ENCODE results near the gene SIN3A.
"Not testable (repeated sequence)": the region's sequence is repeated elsewhere in the genome, so short reads cannot be mapped to it uniquely, and the experiment has no call there.

The SIN3A gene

GRCh38 chr15:75357976-75358673 is 93.4 kb downstream of the SIN3A start:
- no peak for DNase-seq (ENCODE audit: low read depth in 2 of 2)

GRCh38 chr15:75356517-75356916 is 95.0 kb downstream of the SIN3A start:
- no peak for DNase-seq (ENCODE audit: low read depth in 2 of 2)

- no peak for DNase-seq (ENCODE audit: low read depth in 2 of 2)
These were observed 95.5 kb downstream of the SIN3A start for GRCh38 chr15:75356006-75356405.

- DNase-seq (ENCODE audit: low read depth in 2 of 2), result no peak
These were observed 96.1 kb downstream of the SIN3A start for GRCh38 chr15:75355369-75355768.

- no peak for DNase-seq (ENCODE audit: low read depth in 2 of 2)
These were observed 97.0 kb downstream of the SIN3A start for GRCh38 chr15:75354454-75354853.

- no peak for DNase-seq (ENCODE audit: low read depth in 2 of 2)
These were observed 97.9 kb downstream of the SIN3A start for GRCh38 chr15:75353604-75354003.

GRCh38 chr15:75352186-75353080 is 99.1 kb downstream of the SIN3A start:
- DNase-seq (ENCODE audit: low read depth in 2 of 2), result no peak

GRCh38 chr15:75350601-75351361 is 100.7 kb downstream of the SIN3A start:
- DNase-seq (ENCODE audit: low read depth in 2 of 2), result no peak

- peak; percentile 33 to 58 for DNase-seq (ENCODE audit: low read depth in 2 of 2)
These were observed 101.5 kb downstream of the SIN3A start for GRCh38 chr15:75349851-75350588.

GRCh38 chr15:75349351-75349669 is 102.2 kb downstream of the SIN3A start:
- not testable (repeated sequence) for DNase-seq (ENCODE audit: low read depth in 2 of 2)

- no peak for DNase-seq (ENCODE audit: low read depth in 2 of 2)
These were observed 102.7 kb downstream of the SIN3A start for GRCh38 chr15:75348562-75349350.

GRCh38 chr15:75348034-75348561 is 103.4 kb downstream of the SIN3A start:
- DNase-seq (ENCODE audit: low read depth in 2 of 2), result no peak

- peak in 1 of 2 donors; percentile 22 for DNase-seq (ENCODE audit: low read depth in 2 of 2)
These were observed 104.1 kb downstream of the SIN3A start for GRCh38 chr15:75347222-75348033.

- DNase-seq (ENCODE audit: low read depth in 2 of 2), result no peak
These were observed 104.7 kb downstream of the SIN3A start, which contains the start of gene NEIL1 for GRCh38 chr15:75346796-75347221. NEIL1 (plus strand) TSS chr15:75347039; CDS start chr15:75348906, 1,867 bp downstream.

- DNase-seq (ENCODE audit: low read depth in 2 of 2), result not testable (repeated sequence)
These were observed 107.5 kb downstream of the SIN3A start for GRCh38 chr15:75343953-75344352.

GRCh38 chr15:75342221-75342620 is 109.3 kb downstream of the SIN3A start:
- no peak for DNase-seq (ENCODE audit: low read depth in 2 of 2)

- no peak for DNase-seq (ENCODE audit: low read depth in 2 of 2)
These were observed 111.8 kb downstream of the SIN3A start for GRCh38 chr15:75339531-75340240.

GRCh38 chr15:75338661-75339240 is 112.7 kb downstream of the SIN3A start:
- no peak for DNase-seq (ENCODE audit: low read depth in 2 of 2)
